ENCODE data around the gene SIDT2. TPM values are rescaled to one million over a fixed set of nuclear protein-coding genes. Genes with fewer than 3 reads are reported as not detected.

The SIDT2 gene
- total and polyA plus RNA-seq, 2 of the 8 experiments (the other 6 are each of a cell fraction or from before 2014, with no cell fraction given), result 18.5 to 21.1 TPM

DNA sequence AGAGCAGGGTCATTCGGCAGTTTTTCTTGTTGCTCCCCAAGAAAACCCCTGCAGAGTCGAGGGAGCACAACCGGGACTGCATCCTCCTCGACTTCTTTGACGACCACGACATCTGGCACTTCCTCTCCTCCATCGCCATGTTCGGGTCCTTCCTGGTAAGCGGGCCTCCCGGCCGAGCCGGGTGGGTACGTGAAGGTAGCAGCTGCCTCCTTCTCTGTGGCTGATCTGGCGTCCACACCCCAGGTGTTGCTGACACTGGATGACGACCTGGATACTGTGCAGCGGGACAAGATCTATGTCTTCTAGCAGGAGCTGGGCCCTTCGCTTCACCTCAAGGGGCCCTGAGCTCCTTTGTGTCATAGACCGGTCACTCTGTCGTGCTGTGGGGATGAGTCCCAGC is 17.2 kb downstream of the SIDT2 start:
- no peak overlapping the region for H3K4me2 ChIP-seq (ENCODE audit: insufficient read depth in 1 of 2, low read depth in 2 of 2, low read length in 2 of 2)
- TF ChIP-seq RBBP5 (IDR thresholded peaks at IDR 0.05; ENCODE audit: borderline replicate concordance, low read depth, low read length) (no peak), CTCF (IDR thresholded peaks at IDR 0.05; ENCODE audit: control extremely low read depth in 1 of 3, insufficient read depth in 1 of 3, low read depth in 1 of 3, low read length in 3 of 3) (no peak), SP2 (IDR thresholded peaks at IDR 0.05; ENCODE audit: low read length) (no peak), TCF12 (IDR thresholded peaks at IDR 0.05; ENCODE audit: low read depth, low read length) (no peak), NRF1 (IDR thresholded peaks at IDR 0.05; ENCODE audit: low read depth, low read length) (no peak), ATF3 (IDR thresholded peaks at IDR 0.05; ENCODE audit: insufficient read depth, low read depth, low read length) (no peak), CHD1 (IDR thresholded peaks at IDR 0.05; ENCODE audit: low read depth, low read length) (no peak), SRF (IDR thresholded peaks at IDR 0.05; ENCODE audit: low read depth, low read length) (no peak)
- TF ChIP-seq, protein P1, sequence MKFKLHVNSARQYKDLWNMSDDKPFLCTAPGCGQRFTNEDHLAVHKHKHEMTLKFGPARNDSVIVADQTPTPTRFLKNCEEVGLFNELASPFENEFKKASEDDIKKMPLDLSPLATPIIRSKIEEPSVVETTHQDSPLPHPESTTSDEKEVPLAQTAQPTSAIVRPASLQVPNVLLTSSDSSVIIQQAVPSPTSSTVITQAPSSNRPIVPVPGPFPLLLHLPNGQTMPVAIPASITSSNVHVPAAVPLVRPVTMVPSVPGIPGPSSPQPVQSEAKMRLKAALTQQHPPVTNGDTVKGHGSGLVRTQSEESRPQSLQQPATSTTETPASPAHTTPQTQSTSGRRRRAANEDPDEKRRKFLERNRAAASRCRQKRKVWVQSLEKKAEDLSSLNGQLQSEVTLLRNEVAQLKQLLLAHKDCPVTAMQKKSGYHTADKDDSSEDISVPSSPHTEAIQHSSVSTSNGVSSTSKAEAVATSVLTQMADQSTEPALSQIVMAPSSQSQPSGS (IDR thresholded peaks at IDR 0.05; ENCODE audit: low read length), result no peak

More for the DNA sequence above, 17.2 kb downstream of the SIDT2 start:
- H3K4me1 ChIP-seq (replicated peaks in 1 of 4; ENCODE audit: control insufficient read depth in 3 of 4, insufficient read depth in 4 of 4, low read length in 3 of 4), result peaks cover 7 to 25% (median 23%) of the 10 kb centered on the region in 4 experiments
- POLR2A ChIA-PET (ENCODE audit: partially characterized antibody), result interaction anchor here (0.9 to 3.0 kb wide), 6 partner anchors 7 to 31 kb away, joined by 3 to 11 read pairs (median 5); no protein-coding TSS in a partner anchor
- H3K4ac ChIP-seq (replicated peaks; ENCODE audit: insufficient read length, low read depth, low read length), result no peak overlapping the region
- H3K4me3 ChIP-seq (ENCODE audit: extremely low read depth in 1 of 4, insufficient read depth in 2 of 4, low read depth in 3 of 4, low read length in 4 of 4), result no peak overlapping the region
- H3K56ac ChIP-seq (replicated peaks; ENCODE audit: insufficient read length, low read depth, low read length), result no peak overlapping the region
- no peak overlapping the region for H2BK5ac ChIP-seq (ENCODE audit: low read depth, low read length)
- no peak overlapping the region for H3K14ac ChIP-seq (ENCODE audit: insufficient read length)
- no peak overlapping the region for H2AFZ ChIP-seq (ENCODE audit: low read length)
- no peak overlapping the region for H3K23ac ChIP-seq (ENCODE audit: insufficient read length)
- H2AK5ac ChIP-seq (ENCODE audit: low read depth, low read length), result no peak overlapping the region
- H3K36me3 ChIP-seq (ENCODE audit: control insufficient read depth in 2 of 4, insufficient read depth in 4 of 4, low read length in 3 of 4), result peaks cover 0 to 4% (median 0%) of the 10 kb centered on the region in 4 experiments; a peak in 1 of 8 replicates
- CTCF ChIA-PET (ENCODE audit: partially characterized antibody), result interaction anchor here (0.7 to 18.7 kb wide), 4 partner anchors 10 to 233 kb away, joined by 3 to 449 read pairs (median 128); partner anchors contain the start of genes PCSK7, RNF214 and SIDT2
- no peaks in the 10 kb centered on the region for H3K79me1 ChIP-seq (ENCODE audit: low read depth, low read length)
- 93% methylated on average over 19 of the region's 19 CpGs; no CpG with 5 or more reads in 1 of the 2 experiments for whole genome bisulfite sequencing, 2 experiments (ENCODE audit: extremely low coverage in 1 of 2, insufficient coverage in 1 of 2, insufficient read length in 1 of 2, insufficient replicate concordance in 2 of 2, low coverage in 1 of 2, low lambda C conversion rate in 2 of 2, missing lambda C conversion rate in 1 of 2)
- H4K91ac ChIP-seq (replicated peaks; ENCODE audit: insufficient read length, low read length), result no peak overlapping the region
- peaks cover 0 to 3% of the 10 kb centered on the region in 2 experiments; a peak in 1 of 4 replicates for H3K79me2 ChIP-seq (ENCODE audit: control insufficient read depth in 1 of 2, insufficient read depth in 2 of 2, low read length in 2 of 2)
- H3K18ac ChIP-seq (ENCODE audit: extremely low read depth, low read length), result no peak overlapping the region
- peaks cover 6% of the 10 kb centered on the region; the same call in 1 of the 2 replicates for H3K23me2 ChIP-seq (ENCODE audit: low read depth, low read length)
- H4K20me1 ChIP-seq (replicated peaks in 1 of 2; ENCODE audit: control insufficient read depth in 1 of 2, insufficient read depth in 2 of 2, low read length in 2 of 2), result peaks cover 2% of the 10 kb centered on the region in 2 experiments
- no peak for FAIRE-seq
- no peak overlapping the region for H4K5ac ChIP-seq (ENCODE audit: insufficient read length, low read depth, low read length)
- no peak overlapping the region for H4K8ac ChIP-seq (ENCODE audit: extremely low read depth, insufficient read depth, low read length)
- no peak overlapping the region for H2BK12ac ChIP-seq (ENCODE audit: low read depth, low read length)
- no peak overlapping the region for H3K27ac ChIP-seq (ENCODE audit: low read depth, low read length)
- no peak overlapping the region for H2BK120ac ChIP-seq (replicated peaks; ENCODE audit: low read depth, low read length)
- no peaks in the 10 kb centered on the region for H3K27me3 ChIP-seq (replicated peaks in 1 of 4; ENCODE audit: control insufficient read depth in 3 of 4, extremely low read depth in 1 of 4, insufficient read depth in 3 of 4, low read length in 3 of 4)
- no peaks in the 10 kb centered on the region for H3K9me3 ChIP-seq (ENCODE audit: insufficient read depth in 2 of 2, low read depth in 1 of 2, low read length in 1 of 2)
- DNase-seq (ENCODE audit: low read depth in 1 of 2, low spot score in 2 of 2), result no peak
- no peak overlapping the region for H2BK20ac ChIP-seq (ENCODE audit: low read length)
- no peak overlapping the region for H2BK15ac ChIP-seq (ENCODE audit: low read length)
- no peak overlapping the region; a peak in 1 of 7 replicates for H3K9ac ChIP-seq (replicated peaks in 1 of 4; ENCODE audit: extremely low read depth in 1 of 4, low read depth in 3 of 4, low read length in 3 of 4)

Data from H1 (cell line).